Subcutaneous adipose tissue (tissue), 4 donors: ENCODE data around the gene ONECUT2. TPM values are rescaled to one million over a fixed set of nuclear protein-coding genes. Genes with fewer than 3 reads are reported as not detected.

Source experiments
- total RNA-seq, 4 donors: library from RNA; depleted of rRNA; stranded (reverse); fragments of >200 nt; gene quantifications; one replicate each; pipeline ENCODE4 v1.1.0, GENCODE V29; 2016
- TF ChIP-seq, protein P1 (sequence below): fragments of 450-650 bp; IDR thresholded peaks from one replicate; pipeline ENCODE4 v1.5.1; 2016; ENCODE audit warnings: low read depth, mild to moderate bottlenecking, control low read depth, antibody characterized with exemption, moderate library complexity

Gene ONECUT2
- not detected for total RNA-seq

DNA sequence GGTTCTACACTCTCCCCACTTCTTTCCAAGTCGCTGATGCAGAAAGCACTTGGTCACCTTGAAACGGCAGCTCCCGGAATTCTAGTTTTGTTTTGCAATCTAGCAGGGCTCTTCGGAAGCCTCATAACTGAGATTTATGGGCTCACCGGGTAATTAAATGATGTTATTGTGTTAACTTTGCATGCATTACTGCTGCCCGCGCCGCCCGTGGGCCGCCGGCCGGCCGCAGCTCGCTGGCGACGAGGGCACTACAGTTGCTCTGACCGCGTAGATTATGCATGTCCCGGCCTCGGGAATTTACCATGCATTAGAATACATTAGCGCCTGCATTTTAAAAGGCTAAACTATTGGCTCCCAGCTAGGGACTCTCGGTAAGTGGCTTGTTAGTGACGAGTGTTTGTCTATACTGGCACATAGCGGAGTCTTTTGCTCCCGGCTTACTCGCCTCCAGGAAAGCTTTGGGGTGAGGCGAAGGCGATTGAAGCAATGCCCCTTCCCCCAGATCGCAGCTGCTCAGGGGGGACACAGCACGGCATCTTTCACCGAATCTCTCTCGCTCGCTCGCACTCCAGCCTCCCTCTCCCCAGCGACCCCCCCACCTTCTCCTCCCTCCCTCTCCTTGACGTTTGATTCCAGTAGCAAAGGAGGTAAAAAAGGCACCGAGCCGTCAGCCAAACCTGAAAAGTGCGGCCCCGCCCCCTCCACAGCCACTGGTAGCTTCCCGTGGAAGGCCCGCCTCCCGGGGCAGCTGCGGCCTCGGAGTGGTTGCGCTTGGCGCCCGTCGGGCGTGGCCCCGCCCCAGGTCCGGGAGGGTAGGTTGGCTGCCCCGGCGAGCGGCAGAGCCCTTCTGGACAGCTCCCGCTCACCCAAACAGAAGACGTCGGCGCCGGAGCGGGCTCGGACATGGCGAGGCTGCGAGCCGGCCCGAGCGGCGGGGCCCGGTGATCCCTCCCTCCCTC, at the start of gene ONECUT2:
Gene ONECUT2 (plus strand): TSS at position 839 of the 959 bp plus-strand sequence. CDS start 343 bp downstream, outside the sequence.
- TF ChIP-seq, protein P1, sequence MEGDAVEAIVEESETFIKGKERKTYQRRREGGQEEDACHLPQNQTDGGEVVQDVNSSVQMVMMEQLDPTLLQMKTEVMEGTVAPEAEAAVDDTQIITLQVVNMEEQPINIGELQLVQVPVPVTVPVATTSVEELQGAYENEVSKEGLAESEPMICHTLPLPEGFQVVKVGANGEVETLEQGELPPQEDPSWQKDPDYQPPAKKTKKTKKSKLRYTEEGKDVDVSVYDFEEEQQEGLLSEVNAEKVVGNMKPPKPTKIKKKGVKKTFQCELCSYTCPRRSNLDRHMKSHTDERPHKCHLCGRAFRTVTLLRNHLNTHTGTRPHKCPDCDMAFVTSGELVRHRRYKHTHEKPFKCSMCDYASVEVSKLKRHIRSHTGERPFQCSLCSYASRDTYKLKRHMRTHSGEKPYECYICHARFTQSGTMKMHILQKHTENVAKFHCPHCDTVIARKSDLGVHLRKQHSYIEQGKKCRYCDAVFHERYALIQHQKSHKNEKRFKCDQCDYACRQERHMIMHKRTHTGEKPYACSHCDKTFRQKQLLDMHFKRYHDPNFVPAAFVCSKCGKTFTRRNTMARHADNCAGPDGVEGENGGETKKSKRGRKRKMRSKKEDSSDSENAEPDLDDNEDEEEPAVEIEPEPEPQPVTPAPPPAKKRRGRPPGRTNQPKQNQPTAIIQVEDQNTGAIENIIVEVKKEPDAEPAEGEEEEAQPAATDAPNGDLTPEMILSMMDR, result no peak

- TF ChIP-seq, protein P1, result no peak
Observed at GRCh38 chr18:57389271-57389670, 45.9 kb upstream of the ONECUT2 start.

- TF ChIP-seq, protein P1, result no peak
Observed at GRCh38 chr18:57390044-57390443, 45.1 kb upstream of the ONECUT2 start.

DNA sequence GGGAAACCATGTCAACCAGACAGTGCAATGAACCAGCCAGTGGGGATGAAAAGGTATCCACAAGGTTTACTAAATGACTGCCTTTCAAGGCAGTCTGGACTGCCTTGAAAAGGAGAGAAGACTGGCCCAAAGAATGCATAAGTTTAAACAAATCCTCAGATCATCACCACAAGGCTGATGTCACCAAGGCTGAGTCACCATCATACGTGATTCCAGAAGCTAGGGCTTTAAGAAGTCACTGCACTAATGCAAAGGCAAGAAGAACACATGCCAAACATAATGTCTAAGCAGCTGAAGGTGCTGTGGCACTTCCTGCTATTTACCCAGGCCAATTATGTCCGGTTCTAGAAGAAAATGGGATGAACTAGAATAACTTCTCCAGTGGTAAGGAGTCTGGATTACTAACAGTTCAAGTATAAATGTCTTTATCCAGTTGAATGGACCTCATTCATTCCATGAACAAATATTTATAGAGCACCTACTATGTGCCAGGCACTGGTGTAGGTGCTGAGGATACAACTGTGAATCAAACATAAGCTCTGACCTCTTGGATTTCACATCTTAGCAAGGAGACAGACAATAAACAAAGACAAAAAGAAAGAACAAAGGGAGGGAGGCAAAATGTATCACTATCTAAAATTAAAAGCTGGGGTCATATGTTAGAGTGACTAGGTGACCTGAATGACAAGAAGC, 37.6 kb upstream of the ONECUT2 start:
- TF ChIP-seq, protein P1, result no peak

- TF ChIP-seq, protein P1, result no peak
Observed at GRCh38 chr18:57404345-57404744, 30.8 kb upstream of the ONECUT2 start.

- TF ChIP-seq, protein P1, result no peak
Observed at GRCh38 chr18:57409650-57410049, 25.5 kb upstream of the ONECUT2 start.

- TF ChIP-seq, protein P1, result no peak
Observed at GRCh38 chr18:57410749-57411148, 24.4 kb upstream of the ONECUT2 start.
